MM.1S (cell line): ENCODE measurements around the gene ARHGEF1.

ENCODE experiments used
- DNase-seq: peaks from one replicate; pipeline ENCODE4 v3.0.0-alpha.2; 2015
- H2AFZ ChIP-seq: fragments of 300-600 bp; sonication (generic); 2 replicates; pipeline ENCODE4 v1.6.0; 2016; ENCODE audit warnings: antibody characterized with exemption, low read length
- H3F3A ChIP-seq: fragments of 300-600 bp; sonication (generic); 2 replicates; pipeline ENCODE4 v1.6.1; 2016; ENCODE audit warnings: mild to moderate bottlenecking, antibody characterized with exemption, low read length, moderate library complexity, mixed read lengths; ENCODE audit not compliant: insufficient read depth
- H3K27ac ChIP-seq: fragments of 300-600 bp; sonication (generic); 2 replicates; pipeline ENCODE4 v1.5.1; 2016; ENCODE audit warnings: mild to moderate bottlenecking, low read length
- H3K27me3 ChIP-seq: fragments of 300-600 bp; sonication (generic); replicated peaks from 2 replicates; pipeline ENCODE4 v1.6.0; 2016; ENCODE audit warnings: low read length; ENCODE audit not compliant: insufficient read depth
- H3K36me3 ChIP-seq: fragments of 300-600 bp; sonication (generic); replicated peaks from 2 replicates; pipeline ENCODE4 v1.6.1; 2016; ENCODE audit warnings: mild to moderate bottlenecking, low read length, mixed read lengths; ENCODE audit not compliant: insufficient read depth
- H3K4me1 ChIP-seq: fragments of 300-600 bp; sonication (generic); 2 replicates; pipeline ENCODE4 v1.6.1; 2016; ENCODE audit warnings: low read length, mixed read lengths
- H3K4me2 ChIP-seq: fragments of 300-600 bp; sonication (generic); 2 replicates; pipeline ENCODE4 v1.6.0; 2016; ENCODE audit warnings: low read depth, low read length
- H3K4me3 ChIP-seq: fragments of 300-600 bp; sonication (generic); 2 replicates; pipeline ENCODE4 v1.5.1; 2016; ENCODE audit warnings: low read length, mixed read lengths
- H3K79me2 ChIP-seq: fragments of 300-600 bp; sonication (generic); 2 replicates; pipeline ENCODE4 v1.6.1; 2016; ENCODE audit warnings: mixed run types, low read length, mixed read lengths
- H3K9ac ChIP-seq: fragments of 300-600 bp; sonication (generic); 2 replicates; pipeline ENCODE4 v1.6.1; 2016; ENCODE audit warnings: low read length, mixed read lengths
- H3K9me2 ChIP-seq: fragments of 300-600 bp; sonication (generic); replicated peaks from 2 replicates; pipeline ENCODE4 v1.6.1; 2016; ENCODE audit warnings: mild to moderate bottlenecking, low read length, mixed read lengths; ENCODE audit not compliant: insufficient read depth
- H3K9me3 ChIP-seq: fragments of 300-600 bp; sonication (generic); replicated peaks from 2 replicates; pipeline ENCODE4 v1.6.1; 2016; ENCODE audit warnings: mild to moderate bottlenecking, low read length, mixed read lengths; ENCODE audit not compliant: insufficient read depth
- H4K20me1 ChIP-seq: fragments of 300-600 bp; sonication (generic); 2 replicates; pipeline ENCODE4 v1.6.1; 2016; ENCODE audit warnings: mild to moderate bottlenecking, low read length, moderate library complexity, mixed read lengths; ENCODE audit not compliant: insufficient read depth
- CTCF ChIP-seq: fragments of 300-600 bp; sonication (generic); IDR thresholded peaks from 2 replicates; pipeline ENCODE4 v1.5.1; 2016; ENCODE audit warnings: antibody characterized with exemption, low read length, mixed read lengths
- EZH2 ChIP-seq: fragments of 300-600 bp; sonication (generic); optimal IDR thresholded peaks from 2 replicates; pipeline ENCODE3; 2017; ENCODE audit warnings: low read depth, mild to moderate bottlenecking, antibody characterized with exemption, low read length, mixed read lengths
- EZH2phosphoT487 ChIP-seq: fragments of 300-600 bp; sonication (generic); IDR thresholded peaks from 2 replicates; pipeline ENCODE4 v1.6.1; 2018; ENCODE audit warnings: antibody characterized with exemption, low read length

ARHGEF1 gene

GRCh38 chr19:41930322-41930722, 47.3 kb downstream of the ARHGEF1 start:
- Histone ChIP-seq H3K27ac (no peak overlapping the region), H2AFZ (no peak overlapping the region), H3K79me2 (no peaks in the 10 kb centered on the region), H3K36me3 (no peaks in the 10 kb centered on the region), H3F3A (no peaks in the 10 kb centered on the region), H3K9me3 (no peaks in the 10 kb centered on the region), H3K27me3 (peaks cover 89% of the 10 kb centered on the region), H3K9me2 (no peaks in the 10 kb centered on the region), H3K4me2 (no peak overlapping the region), H4K20me1 (no peaks in the 10 kb centered on the region), H3K4me1 (peaks cover 7% of the 10 kb centered on the region; the same call in 1 of the 2 replicates), H3K9ac (no peak overlapping the region), H3K4me3 (no peak overlapping the region)
- DNase-seq, result no peak
- TF ChIP-seq CTCF (no peak), EZH2 (no peak), EZH2phosphoT487 (no peak)

- no peaks in the 10 kb centered on the region for H4K20me1 ChIP-seq
- H3F3A ChIP-seq, result no peaks in the 10 kb centered on the region
- H3K36me3 ChIP-seq, result no peaks in the 10 kb centered on the region
- no peaks in the 10 kb centered on the region for H3K79me2 ChIP-seq
- peaks cover 7% of the 10 kb centered on the region; the same call in 1 of the 2 replicates for H3K4me1 ChIP-seq
- H3K27me3 ChIP-seq, result peaks cover 87% of the 10 kb centered on the region
- H3K9ac ChIP-seq, result no peak overlapping the region
- TF ChIP-seq EZH2 (no peak), EZH2phosphoT487 (no peak), CTCF (peak; percentile 42)
- H3K4me2 ChIP-seq, result no peak overlapping the region
- H2AFZ ChIP-seq, result no peak overlapping the region
- no peak for DNase-seq
- H3K9me3 ChIP-seq, result no peaks in the 10 kb centered on the region
- no peaks in the 10 kb centered on the region for H3K9me2 ChIP-seq
- H3K27ac ChIP-seq, result no peak overlapping the region
- H3K4me3 ChIP-seq, result no peak overlapping the region
Measured at GRCh38 chr19:41930926-41931592, 48.1 kb downstream of the ARHGEF1 start.

GRCh38 chr19:41932259-41932719, 49.3 kb downstream of the ARHGEF1 start:
- H3K27me3 ChIP-seq, result peaks cover 84% of the 10 kb centered on the region
- no peaks in the 10 kb centered on the region for H4K20me1 ChIP-seq
- no peaks in the 10 kb centered on the region for H3K9me2 ChIP-seq
- peaks cover 7% of the 10 kb centered on the region; the same call in 1 of the 2 replicates for H3K4me1 ChIP-seq
- no peak overlapping the region for H3K4me2 ChIP-seq
- H3K79me2 ChIP-seq, result no peaks in the 10 kb centered on the region
- no peak overlapping the region for H3K9ac ChIP-seq
- no peaks in the 10 kb centered on the region for H3K36me3 ChIP-seq
- H3K9me3 ChIP-seq, result no peaks in the 10 kb centered on the region
- H3K4me3 ChIP-seq, result no peak overlapping the region
- H3K27ac ChIP-seq, result no peak overlapping the region
- no peak for DNase-seq
- H2AFZ ChIP-seq, result no peak overlapping the region
- TF ChIP-seq EZH2phosphoT487, result no peak
- no peaks in the 10 kb centered on the region for H3F3A ChIP-seq

GRCh38 chr19:41932720-41933332, 49.8 kb downstream of the ARHGEF1 start:
- peaks cover 7% of the 10 kb centered on the region; the same call in 1 of the 2 replicates for H3K4me1 ChIP-seq
- no peaks in the 10 kb centered on the region for H3K79me2 ChIP-seq
- no peak overlapping the region for H2AFZ ChIP-seq
- no peak overlapping the region for H3K9ac ChIP-seq
- no peaks in the 10 kb centered on the region for H3K9me3 ChIP-seq
- H3K27ac ChIP-seq, result no peak overlapping the region
- H3K9me2 ChIP-seq, result no peaks in the 10 kb centered on the region
- H3K36me3 ChIP-seq, result no peaks in the 10 kb centered on the region
- no peak overlapping the region for H3K4me3 ChIP-seq
- no peak overlapping the region for H3K4me2 ChIP-seq
- no peaks in the 10 kb centered on the region for H3F3A ChIP-seq
- TF ChIP-seq CTCF, result no peak
- TF ChIP-seq EZH2, result no peak
- no peak for TF ChIP-seq EZH2phosphoT487
- no peaks in the 10 kb centered on the region for H4K20me1 ChIP-seq
- H3K27me3 ChIP-seq, result peaks cover 79% of the 10 kb centered on the region
- DNase-seq, result no peak
